ENCODE measurements around the gene KRT78. TPM values are rescaled to one million over a fixed set of nuclear protein-coding genes. Genes with fewer than 3 reads are reported as not detected.

KRT78 gene
- total and polyA plus RNA-seq, 2 of the 13 experiments (the other 11 are each of a cell fraction or from before 2014, with no cell fraction given): not detected

DNA sequence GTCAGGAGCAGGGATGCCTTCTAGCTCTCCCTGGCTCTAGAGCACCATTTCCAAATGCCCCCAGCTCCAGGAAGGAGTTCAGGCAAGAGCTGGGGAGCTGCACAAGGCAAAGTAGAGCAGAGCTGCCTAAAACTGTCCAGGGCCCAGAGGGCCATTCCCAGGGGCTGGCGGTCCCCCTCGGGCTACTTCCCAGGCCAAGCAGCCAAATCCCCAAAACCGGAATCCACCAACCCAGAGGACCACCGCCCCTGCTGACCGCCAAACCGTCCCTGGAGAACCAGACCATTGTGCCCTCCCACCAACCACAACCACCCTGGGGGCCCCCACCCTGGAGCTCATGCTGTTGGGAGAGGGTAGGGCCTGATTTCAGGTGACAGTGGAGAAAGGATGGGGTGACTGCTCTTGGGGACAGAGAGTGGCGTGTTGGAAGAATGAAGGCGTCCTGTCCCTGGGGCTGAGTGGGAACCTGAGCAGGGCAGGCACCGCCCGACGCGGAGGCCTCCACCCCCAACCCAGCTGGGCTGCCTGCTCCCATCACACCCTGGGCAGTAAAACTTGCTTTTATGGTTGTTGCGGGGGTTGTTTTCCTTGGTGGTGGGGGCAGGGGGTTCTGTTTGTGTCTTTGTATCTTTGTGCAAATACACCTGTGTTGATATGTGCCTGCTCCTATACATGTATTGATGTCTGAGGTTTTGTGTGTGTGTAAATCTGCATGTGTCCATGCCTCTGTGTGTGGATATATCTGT, 24.0 kb upstream of the KRT78 start:
- peaks cover 42% of the 10 kb centered on the region for H3K4me1 ChIP-seq (ENCODE audit: insufficient read depth, low read length)
- POLR2A ChIA-PET: no interaction called here

More for the DNA sequence above, 24.0 kb upstream of the KRT78 start:
- Histone ChIP-seq H4K20me1 (ENCODE audit: insufficient read depth, low read length) (no peaks in the 10 kb centered on the region), H3K27ac (ENCODE audit: extremely low read length, insufficient read depth, low read length) (no peak overlapping the region), H3K9me3 (ENCODE audit: low read length) (no peaks in the 10 kb centered on the region), H3K4me3 (replicated peaks in 1 of 3; ENCODE audit: insufficient read depth in 1 of 3, low read depth in 2 of 3, low read length in 3 of 3) (no peak overlapping the region), H3K79me2 (ENCODE audit: insufficient read depth, low read length) (no peaks in the 10 kb centered on the region), H3K36me3 (replicated peaks in 1 of 2; ENCODE audit: control insufficient read depth in 1 of 2, insufficient read depth in 2 of 2, low read length in 2 of 2) (no peaks in the 10 kb centered on the region), H2AFZ (ENCODE audit: low read length) (no peak overlapping the region), H3K4me2 (ENCODE audit: low read depth, low read length) (no peak overlapping the region), H3K27me3 (ENCODE audit: control insufficient read depth in 1 of 2, insufficient read depth in 2 of 2, low read length in 2 of 2) (peaks cover 0 to 21% of the 10 kb centered on the region in 2 experiments; a peak in 3 of 5 replicates), H3K9ac (ENCODE audit: insufficient read depth, low read depth, low read length) (no peak overlapping the region)
- CTCF ChIA-PET (ENCODE audit: low intra/inter-chr PET ratio, low total read pairs): no interaction called here
- in situ Hi-C loops (cut with HindIII; ENCODE audit: extremely low pct_ligation_motif_present, low pct_unique_long_range_greater_than_20kb): no loop called here
- no TSS peak for BruUV-seq (replicated peaks)
- DNase-seq (ENCODE audit: low spot score) (no peak), FAIRE-seq (no peak), ATAC-seq (no peak)
- intact Hi-C loops (cut with micrococcal nuclease; ENCODE audit: unreplicated experiment): no loop called here
- 66% methylated on average over 7 of the region's 13 CpGs for WGBS (ENCODE audit: low lambda C conversion rate)
- TF ChIP-seq NFKB2 (CRISPR knock-in tag; IDR thresholded peaks at IDR 0.05; ENCODE audit: borderline replicate concordance) (no peak), CENPT (CRISPR knock-in tag; IDR thresholded peaks at IDR 0.05; ENCODE audit: low read depth) (no peak), TEAD2 (CRISPR knock-in tag; IDR thresholded peaks at IDR 0.05) (no peak), ZNF557 (CRISPR knock-in tag; IDR thresholded peaks at IDR 0.05) (no peak), ZNF30 (CRISPR knock-in tag; IDR thresholded peaks at IDR 0.05) (no peak), ZFP36 (IDR thresholded peaks at IDR 0.05; ENCODE audit: borderline replicate concordance, low read depth, low read length, partially characterized antibody) (no peak), ZSCAN29 (CRISPR knock-in tag; conservative IDR thresholded peaks at IDR 0.05) (no peak), CBX1 (IDR thresholded peaks at IDR 0.05; ENCODE audit: low read depth) (no peak)
- TF ChIP-seq, protein P1, sequence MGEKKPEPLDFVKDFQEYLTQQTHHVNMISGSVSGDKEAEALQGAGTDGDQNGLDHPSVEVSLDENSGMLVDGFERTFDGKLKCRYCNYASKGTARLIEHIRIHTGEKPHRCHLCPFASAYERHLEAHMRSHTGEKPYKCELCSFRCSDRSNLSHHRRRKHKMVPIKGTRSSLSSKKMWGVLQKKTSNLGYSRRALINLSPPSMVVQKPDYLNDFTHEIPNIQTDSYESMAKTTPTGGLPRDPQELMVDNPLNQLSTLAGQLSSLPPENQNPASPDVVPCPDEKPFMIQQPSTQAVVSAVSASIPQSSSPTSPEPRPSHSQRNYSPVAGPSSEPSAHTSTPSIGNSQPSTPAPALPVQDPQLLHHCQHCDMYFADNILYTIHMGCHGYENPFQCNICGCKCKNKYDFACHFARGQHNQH (CRISPR knock-in tag; IDR thresholded peaks at IDR 0.05): no peak
- TF ChIP-seq, protein P2, sequence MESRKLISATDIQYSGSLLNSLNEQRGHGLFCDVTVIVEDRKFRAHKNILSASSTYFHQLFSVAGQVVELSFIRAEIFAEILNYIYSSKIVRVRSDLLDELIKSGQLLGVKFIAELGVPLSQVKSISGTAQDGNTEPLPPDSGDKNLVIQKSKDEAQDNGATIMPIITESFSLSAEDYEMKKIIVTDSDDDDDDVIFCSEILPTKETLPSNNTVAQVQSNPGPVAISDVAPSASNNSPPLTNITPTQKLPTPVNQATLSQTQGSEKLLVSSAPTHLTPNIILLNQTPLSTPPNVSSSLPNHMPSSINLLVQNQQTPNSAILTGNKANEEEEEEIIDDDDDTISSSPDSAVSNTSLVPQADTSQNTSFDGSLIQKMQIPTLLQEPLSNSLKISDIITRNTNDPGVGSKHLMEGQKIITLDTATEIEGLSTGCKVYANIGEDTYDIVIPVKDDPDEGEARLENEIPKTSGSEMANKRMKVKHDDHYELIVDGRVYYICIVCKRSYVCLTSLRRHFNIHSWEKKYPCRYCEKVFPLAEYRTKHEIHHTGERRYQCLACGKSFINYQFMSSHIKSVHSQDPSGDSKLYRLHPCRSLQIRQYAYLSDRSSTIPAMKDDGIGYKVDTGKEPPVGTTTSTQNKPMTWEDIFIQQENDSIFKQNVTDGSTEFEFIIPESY (CRISPR knock-in tag; IDR thresholded peaks at IDR 0.05): no peak
